Fibroblast of skin of back (primary cell): ENCODE measurements around the gene CCNI2.

Source experiments
- DNase-seq: peaks from one replicate; pipeline ENCODE4 v3.0.0-alpha.2; 2013

The CCNI2 gene

GRCh38 chr5:132765311-132766019 lies 18.2 kb downstream of the CCNI2 start:
- DNase-seq: no peak

GRCh38 chr5:132766020-132766805 lies 19.0 kb downstream of the CCNI2 start:
- no peak for DNase-seq

- no peak for DNase-seq
Observed at GRCh38 chr5:132766806-132767055, 19.5 kb downstream of the CCNI2 start.

GRCh38 chr5:132767150-132767549 lies 19.9 kb downstream of the CCNI2 start:
- no peak for DNase-seq

- DNase-seq: no peak
Observed at GRCh38 chr5:132768485-132768868, 21.3 kb downstream of the CCNI2 start.

GRCh38 chr5:132770476-132771159 lies 23.4 kb downstream of the CCNI2 start:
- no peak for DNase-seq

GRCh38 chr5:132771503-132771998 lies 24.3 kb downstream of the CCNI2 start:
- peak; percentile 78 for DNase-seq

- peak; percentile 22 for DNase-seq
Observed at GRCh38 chr5:132772291-132773070, 25.3 kb downstream of the CCNI2 start.

- DNase-seq: no peak
Observed at GRCh38 chr5:132773114-132773513, 25.9 kb downstream of the CCNI2 start.

- DNase-seq: no peak
Observed at GRCh38 chr5:132773601-132774355, 26.6 kb downstream of the CCNI2 start.

GRCh38 chr5:132774406-132774805 lies 27.2 kb downstream of the CCNI2 start:
- no peak for DNase-seq

GRCh38 chr5:132774896-132775295 lies 27.7 kb downstream of the CCNI2 start:
- DNase-seq: no peak

GRCh38 chr5:132775476-132775961 lies 28.3 kb downstream of the CCNI2 start:
- DNase-seq: no peak

- peak; percentile 68 for DNase-seq
Observed at GRCh38 chr5:132776131-132776937, 29.1 kb downstream of the CCNI2 start.

- no peak for DNase-seq
Observed at GRCh38 chr5:132776938-132777208, 29.6 kb downstream of the CCNI2 start.

GRCh38 chr5:132777209-132778069 lies 30.2 kb downstream of the CCNI2 start, which contains the start of gene SEPTIN8:
TSS of gene SEPTIN8 (minus strand) at chr5:132777239. CDS start at chr5:132777137, 102 bp downstream.
- peak; percentile 57 for DNase-seq

- DNase-seq: no peak
Observed at GRCh38 chr5:132778129-132778528, 30.9 kb downstream of the CCNI2 start.

GRCh38 chr5:132778856-132779255 lies 31.6 kb downstream of the CCNI2 start:
- DNase-seq: no peak

- no peak for DNase-seq
Observed at GRCh38 chr5:132779961-132780360, 32.7 kb downstream of the CCNI2 start.

- DNase-seq: no peak
Observed at GRCh38 chr5:132780577-132780976, 33.4 kb downstream of the CCNI2 start.
